SK-N-SH (cell line): ENCODE results near the gene FANCM. TPM values are rescaled to one million over a fixed set of nuclear protein-coding genes. Genes with fewer than 3 reads are reported as not detected.

Experiments used
- CTCF ChIA-PET: fragments of 300-600, 350-600 bp; formaldehyde crosslinking; extraction: SDS; loops from one replicate; lab custom pipeline; 2021; lab: Yijun Ruan, JAX
- POLR2A ChIA-PET: fragments of 350-600 bp; sonication (Branson Sonifier 250); formaldehyde crosslinking; extraction: SDS; loops from one replicate; lab custom pipeline; 2020; ENCODE audit warnings: antibody characterized with exemption, inconsistent platforms; lab: Yijun Ruan, JAX
- DNase-seq: peaks from one replicate; pipeline ENCODE4 v3.0.0; 2012
- H2AFZ ChIP-seq: fragments of 200-600 bp; sonication (generic); 2 replicates; pipeline ENCODE4 v1.8.1; 2016; ENCODE audit warnings: antibody characterized with exemption, mild to moderate bottlenecking, low read depth
- H3F3A ChIP-seq: fragments of 200-600 bp; sonication (generic); replicated peaks from 2 replicates; pipeline ENCODE3; 2016; ENCODE audit warnings: antibody characterized with exemption, mild to moderate bottlenecking; ENCODE audit not compliant: insufficient read depth
- H3K27ac ChIP-seq, 2 experiments: fragments of 200-500 bp in 1 of 2; fragments of 200-600 bp in 1 of 2; sonication (Bioruptor generic) in 1 of 2; sonication (generic), shearing (Covaris generic) in 1 of 2; 2 replicates each; pipeline versions ENCODE4 v1.5.1 to v1.6.1; 2014 to 2016; ENCODE audit warnings: low read depth in 2 of 2, inconsistent platforms in 1 of 2, low read length in 1 of 2, mild to moderate bottlenecking in 1 of 2, mixed read lengths in 1 of 2
- H3K27me3 ChIP-seq: fragments of 200-600 bp; sonication (generic), shearing (Covaris generic); 2 replicates; pipeline ENCODE4 v1.6.1; 2016; ENCODE audit warnings: mixed run types; ENCODE audit not compliant: insufficient read depth
- H3K36me3 ChIP-seq, 2 experiments: fragments of 200-500 bp in 1 of 2; fragments of 200-600 bp in 1 of 2; sonication (Bioruptor generic) in 1 of 2; sonication (generic) in 1 of 2; replicated peaks in 1 of 2; 2 replicates each; pipeline versions ENCODE3 to v1.5.1; 2014 to 2016; ENCODE audit warnings: low read length in 1 of 2, mild to moderate bottlenecking in 1 of 2; ENCODE audit not compliant: insufficient read depth in 2 of 2, control insufficient read depth in 1 of 2
- H3K4me1 ChIP-seq, 2 experiments: fragments of 200-500 bp in 1 of 2; fragments of 200-600 bp in 1 of 2; sonication (Bioruptor generic) in 1 of 2; sonication (generic), shearing (Covaris generic) in 1 of 2; 2 replicates each; pipeline versions ENCODE4 v1.5.1 to v1.6.1; 2014 to 2016; ENCODE audit warnings: low read depth in 1 of 2, low read length in 1 of 2, mixed run types in 1 of 2; ENCODE audit not compliant: insufficient read depth in 2 of 2, control insufficient read depth in 1 of 2
- H3K4me2 ChIP-seq: fragments of 200-600 bp; sonication (generic), shearing (Covaris generic); 2 replicates; pipeline ENCODE4 v1.6.1; 2017; ENCODE audit warnings: mixed run types
- H3K4me3 ChIP-seq, 2 experiments: fragments of 200-500 bp in 1 of 2; fragments of 200-600 bp in 1 of 2; sonication (Bioruptor generic) in 1 of 2; sonication (generic), shearing (Covaris generic) in 1 of 2; 2 replicates each; pipeline versions ENCODE4 v1.5.1 to v1.8.1; 2014 to 2016; ENCODE audit warnings: low read depth in 2 of 2, inconsistent platforms in 1 of 2, low read length in 1 of 2, mild to moderate bottlenecking in 1 of 2, mixed read lengths in 1 of 2, moderate library complexity in 1 of 2
- H3K79me2 ChIP-seq: fragments of 200-600 bp; sonication (generic); 2 replicates; pipeline ENCODE4 v1.8.1; 2017; ENCODE audit warnings: mild to moderate bottlenecking; ENCODE audit not compliant: insufficient read depth
- H3K9ac ChIP-seq: fragments of 200-600 bp; sonication (generic); 2 replicates; pipeline ENCODE4 v1.6.1; 2017; ENCODE audit warnings: mixed run types
- H3K9me2 ChIP-seq: fragments of 200-600 bp; sonication (generic); 2 replicates; pipeline ENCODE4 v1.6.1; 2017; ENCODE audit warnings: mixed run types
- H3K9me3 ChIP-seq: fragments of 200-600 bp; sonication (generic); 2 replicates; pipeline ENCODE4 v1.6.1; 2017; ENCODE audit warnings: mixed run types, mild to moderate bottlenecking, moderate library complexity
- H4K20me1 ChIP-seq: fragments of 200-600 bp; sonication (generic); 2 replicates; pipeline ENCODE4 v1.6.1; 2017; ENCODE audit warnings: mild to moderate bottlenecking, mixed run types; ENCODE audit not compliant: insufficient read depth
- ELF1 ChIP-seq: IDR thresholded peaks from 2 replicates; pipeline ENCODE4 v1.4.0; 2012
- EP300 ChIP-seq, 2 experiments: IDR thresholded peaks; 2 replicates each; pipeline versions ENCODE4 v1.4.0 to v1.6.1; 2012; ENCODE audit warnings: borderline replicate concordance in 1 of 2, low read depth in 1 of 2, low read length in 1 of 2
- FOXM1 ChIP-seq: IDR thresholded peaks from 2 replicates; pipeline ENCODE4 v1.4.0; 2012; ENCODE audit warnings: low read depth, mild to moderate bottlenecking
- GABPA ChIP-seq: IDR thresholded peaks from 2 replicates; pipeline ENCODE4 v1.4.0; 2012; ENCODE audit warnings: low read depth, mild to moderate bottlenecking
- JUND ChIP-seq: IDR thresholded peaks from 2 replicates; pipeline ENCODE4 v1.4.0; 2012
- MXI1 ChIP-seq: IDR thresholded peaks from 2 replicates; pipeline ENCODE4 v1.6.1; 2012; ENCODE audit warnings: mild to moderate bottlenecking, low read depth, low read length, improper control_type of control experiment
- NFIC ChIP-seq: IDR thresholded peaks from 2 replicates; pipeline ENCODE4 v1.4.0; 2012; ENCODE audit warnings: borderline replicate concordance
- NRF1 ChIP-seq: IDR thresholded peaks from 2 replicates; pipeline ENCODE4 v1.6.1; 2012; ENCODE audit warnings: low read depth, mild to moderate bottlenecking, low read length
- POLR2AphosphoS5 ChIP-seq: IDR thresholded peaks from 2 replicates; pipeline ENCODE4 v1.6.1; 2012; ENCODE audit warnings: low read depth, low read length
- RAD21 ChIP-seq: IDR thresholded peaks from 2 replicates; pipeline ENCODE4 v1.6.1; 2012; ENCODE audit warnings: mild to moderate bottlenecking, low read length
- RFX5 ChIP-seq: IDR thresholded peaks from 2 replicates; pipeline ENCODE4 v1.6.1; 2012; ENCODE audit warnings: mild to moderate bottlenecking, improper control_type of control experiment, low read length
- RXRA ChIP-seq: IDR thresholded peaks from 2 replicates; pipeline ENCODE4 v1.4.0; 2012; ENCODE audit warnings: low read depth, mild to moderate bottlenecking, borderline replicate concordance
- SMC3 ChIP-seq: IDR thresholded peaks from 2 replicates; pipeline ENCODE4 v1.6.1; 2012; ENCODE audit warnings: low read depth, low read length, improper control_type of control experiment
- TCF12 ChIP-seq: IDR thresholded peaks from 2 replicates; pipeline ENCODE4 v1.4.0; 2012
- YY1 ChIP-seq: IDR thresholded peaks from 2 replicates; pipeline ENCODE4 v1.4.0; 2012; ENCODE audit warnings: low read depth, mild to moderate bottlenecking
- ZBTB33 ChIP-seq: IDR thresholded peaks from 2 replicates; pipeline ENCODE4 v1.4.0; 2012; ENCODE audit warnings: low read depth, borderline replicate concordance
- polyA plus RNA-seq, 3 experiments: library from polyadenylated mRNA; depleted of rRNA; stranded (reverse); fragments of >200 nt; gene quantifications; 2 replicates each; pipeline ENCODE4 v1.2.3, GENCODE V29; 2012
- TF ChIP-seq, protein P1 (sequence below): IDR thresholded peaks from 2 replicates; pipeline ENCODE4 v1.4.0; 2012; ENCODE audit warnings: low read depth
- TF ChIP-seq, protein P2 (sequence below): IDR thresholded peaks from 2 replicates; pipeline ENCODE4; 2012

FANCM gene
- polyA plus RNA-seq, 1 of the 3 experiments (the other 2 are of a cell fraction), result 0.67 TPM

DNA sequence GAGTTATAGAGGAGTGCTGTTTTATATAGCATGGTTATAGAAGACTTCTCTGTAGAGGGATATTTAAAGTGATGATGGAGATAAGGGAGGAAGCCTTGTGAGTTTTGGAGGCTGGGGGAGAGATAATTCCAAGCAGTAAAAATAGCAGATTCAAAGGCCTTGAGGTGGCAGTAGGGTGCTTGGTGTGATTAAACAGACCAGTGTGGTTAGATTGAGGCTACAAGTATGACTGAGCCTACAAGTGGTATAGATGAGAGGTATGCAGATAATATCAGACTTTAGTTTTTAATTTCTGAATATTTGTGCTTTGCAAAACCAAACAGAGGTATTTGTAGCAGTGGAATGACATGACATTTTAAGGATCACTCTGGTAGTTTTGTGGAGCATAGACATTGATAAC lies 20.3 kb downstream of the FANCM start:
- no peaks in the 10 kb centered on the region for H3K4me1 ChIP-seq
- no peaks in the 10 kb centered on the region for H3K79me2 ChIP-seq
- no peaks in the 10 kb centered on the region for H3K9me3 ChIP-seq
- ChIA-PET POLR2A (no interaction called here), CTCF (no interaction called here)
- H3K36me3 ChIP-seq, result no peaks in the 10 kb centered on the region
- H3K4me2 ChIP-seq, result no peak overlapping the region
- no peaks in the 10 kb centered on the region for H3K27me3 ChIP-seq
- H2AFZ ChIP-seq, result no peak overlapping the region
- no peak overlapping the region for H3K4me3 ChIP-seq
- no peak overlapping the region for H3K9ac ChIP-seq
- no peak for DNase-seq
- no peaks in the 10 kb centered on the region for H3K9me2 ChIP-seq
- TF ChIP-seq NRF1, result no peak
- TF ChIP-seq GABPA, result no peak
- no peak for TF ChIP-seq RFX5
- TF ChIP-seq ZBTB33, result no peak
- TF ChIP-seq, protein P1, sequence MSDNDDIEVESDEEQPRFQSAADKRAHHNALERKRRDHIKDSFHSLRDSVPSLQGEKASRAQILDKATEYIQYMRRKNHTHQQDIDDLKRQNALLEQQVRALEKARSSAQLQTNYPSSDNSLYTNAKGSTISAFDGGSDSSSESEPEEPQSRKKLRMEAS, result no peak
- TF ChIP-seq SMC3, result no peak
- TF ChIP-seq EP300 (IDR thresholded peaks at IDR 0.05; ENCODE audit: borderline replicate concordance in 1 of 2, low read depth in 1 of 2, low read length in 1 of 2), result no peak
- TF ChIP-seq POLR2AphosphoS5, result no peak
- TF ChIP-seq NFIC, result no peak
- no peak for TF ChIP-seq YY1
- no peak for TF ChIP-seq MXI1
- TF ChIP-seq RXRA, result no peak
- TF ChIP-seq JUND, result no peak
- TF ChIP-seq TCF12, result no peak
- no peak for TF ChIP-seq RAD21
- TF ChIP-seq FOXM1, result no peak
- TF ChIP-seq, all 33 proteins: peak for 0
- H4K20me1 ChIP-seq, result no peaks in the 10 kb centered on the region
- no peak overlapping the region for H3K27ac ChIP-seq
- H3F3A ChIP-seq, result no peaks in the 10 kb centered on the region

DNA sequence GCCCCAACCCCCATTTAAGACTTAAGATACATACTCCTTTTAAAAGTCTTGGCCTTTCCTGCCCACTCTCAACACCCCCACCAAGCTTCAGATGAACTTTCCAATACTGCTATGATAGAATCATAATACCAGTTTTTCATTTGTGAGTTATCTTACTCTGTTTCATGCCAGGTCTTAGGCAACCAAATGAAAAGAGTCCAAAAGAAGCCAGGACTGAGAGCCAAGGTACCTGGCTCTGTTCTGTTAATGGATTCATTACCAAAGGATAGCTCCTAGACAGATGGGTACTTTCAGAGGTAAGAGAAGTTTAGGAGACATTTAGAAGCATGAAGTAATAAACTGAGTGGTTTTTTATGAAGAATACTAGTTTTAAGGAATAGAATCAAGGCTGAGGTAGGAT lies 34.2 kb downstream of the FANCM start:
- Histone ChIP-seq H3K79me2 (no peaks in the 10 kb centered on the region), H2AFZ (no peak overlapping the region), H3K4me1 (no peaks in the 10 kb centered on the region), H3K9me2 (no peaks in the 10 kb centered on the region), H3F3A (no peaks in the 10 kb centered on the region), H3K4me3 (no peak overlapping the region), H4K20me1 (no peaks in the 10 kb centered on the region), H3K36me3 (no peaks in the 10 kb centered on the region), H3K9me3 (no peaks in the 10 kb centered on the region), H3K27me3 (no peaks in the 10 kb centered on the region), H3K4me2 (no peak overlapping the region), H3K9ac (no peak overlapping the region), H3K27ac (no peak overlapping the region)
- ChIA-PET CTCF (no interaction called here), POLR2A (no interaction called here)
- TF ChIP-seq ELF1, result no peak
- TF ChIP-seq, protein P2, sequence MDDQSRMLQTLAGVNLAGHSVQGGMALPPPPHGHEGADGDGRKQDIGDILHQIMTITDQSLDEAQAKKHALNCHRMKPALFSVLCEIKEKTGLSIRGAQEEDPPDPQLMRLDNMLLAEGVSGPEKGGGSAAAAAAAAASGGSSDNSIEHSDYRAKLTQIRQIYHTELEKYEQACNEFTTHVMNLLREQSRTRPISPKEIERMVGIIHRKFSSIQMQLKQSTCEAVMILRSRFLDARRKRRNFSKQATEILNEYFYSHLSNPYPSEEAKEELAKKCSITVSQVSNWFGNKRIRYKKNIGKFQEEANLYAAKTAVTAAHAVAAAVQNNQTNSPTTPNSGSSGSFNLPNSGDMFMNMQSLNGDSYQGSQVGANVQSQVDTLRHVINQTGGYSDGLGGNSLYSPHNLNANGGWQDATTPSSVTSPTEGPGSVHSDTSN, result no peak
- no peak for DNase-seq
